ENCODE measurements around the gene ZMYND12. TPM values are rescaled to one million over a fixed set of nuclear protein-coding genes. Genes with fewer than 3 reads are reported as not detected.

The ZMYND12 gene
- total and polyA plus RNA-seq, 2 of the 4 experiments (the other 2 are of a cell fraction) = under 0.01 to 0.03 TPM

DNA sequence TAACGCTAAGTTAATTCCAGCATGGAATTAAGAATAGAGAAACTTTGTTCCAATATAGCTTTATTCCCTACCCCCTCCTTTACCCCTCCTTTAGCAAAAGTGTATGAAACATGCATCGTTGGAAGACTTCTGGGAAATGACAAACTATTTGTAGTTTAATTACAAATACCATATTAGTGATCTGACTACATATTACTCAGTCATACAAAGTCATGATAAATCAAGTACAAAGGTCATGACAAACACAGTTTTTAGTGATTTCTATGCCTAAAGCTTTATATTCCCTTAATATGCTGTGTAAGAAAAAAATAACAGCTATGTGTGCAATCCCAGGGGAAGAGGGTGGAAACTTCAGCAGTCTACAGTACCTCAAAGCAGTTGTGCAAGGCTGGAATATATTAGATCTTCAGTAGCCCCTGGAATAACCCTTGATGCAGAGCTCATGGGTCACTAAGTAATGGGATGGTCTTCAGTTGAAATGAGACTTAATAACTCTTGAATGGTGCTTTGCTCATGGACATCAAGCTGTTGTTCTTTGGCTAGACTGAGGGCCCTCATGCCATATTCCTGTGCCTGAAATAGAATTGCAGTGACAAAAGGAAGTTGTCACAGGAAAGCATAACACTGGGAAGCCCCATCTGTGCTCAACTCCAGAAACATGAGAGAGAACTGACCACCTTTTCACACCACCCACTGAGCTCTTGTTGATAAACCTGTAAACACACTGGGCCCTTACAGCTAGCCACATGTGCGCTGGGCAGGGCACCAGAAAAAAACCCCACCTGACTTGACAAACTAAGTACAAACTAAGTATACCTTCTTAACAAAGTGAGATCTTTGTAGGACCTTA lies 25.3 kb downstream of the ZMYND12 start:
- Histone ChIP-seq H3K4me1 (ENCODE audit: control insufficient read depth, insufficient read depth, low read length) (no peaks in the 10 kb centered on the region), H2BK20ac (ENCODE audit: low read depth, low read length) (no peak overlapping the region), H3K4me2 (ENCODE audit: low read depth, low read length) (no peak overlapping the region), H3K14ac (replicated peaks; ENCODE audit: low read depth, low read length) (no peak overlapping the region), H3K79me1 (ENCODE audit: low read depth in 1 of 2, low read length in 2 of 2) (no peaks in the 10 kb centered on the region), H3K18ac (ENCODE audit: low read depth, low read length) (no peak overlapping the region), H4K8ac (ENCODE audit: low read depth in 2 of 2, low read length in 2 of 2) (no peak overlapping the region), H3K9ac (ENCODE audit: low read depth, low read length) (no peak overlapping the region), H3K23ac (ENCODE audit: low read depth, low read length) (no peak overlapping the region), H3K36me3 (ENCODE audit: control insufficient read depth, insufficient read depth, low read length) (no peaks in the 10 kb centered on the region), H3K4ac (ENCODE audit: low read depth, low read length) (no peak overlapping the region), H3K56ac (ENCODE audit: extremely low read depth, insufficient read depth, low read length) (no peak overlapping the region), H3K27me3 (ENCODE audit: control insufficient read depth, insufficient read depth, low read length) (peaks cover 7% of the 10 kb centered on the region), H4K5ac (ENCODE audit: low read depth, low read length) (no peak overlapping the region), H4K91ac (ENCODE audit: insufficient read depth, low read depth, low read length) (no peak overlapping the region), H3K9me3 (ENCODE audit: control insufficient read depth, insufficient read depth, low read length) (no peaks in the 10 kb centered on the region), H3K4me3 (ENCODE audit: insufficient read depth, low read depth, low read length) (no peak overlapping the region), H2AK9ac (replicated peaks; ENCODE audit: low read depth, low read length, poor library complexity) (no peak overlapping the region), H2BK5ac (ENCODE audit: low read depth, low read length, poor library complexity, severe bottlenecking) (no peak overlapping the region), H2BK120ac (ENCODE audit: low read depth, low read length) (no peak overlapping the region), H3K9me1 (ENCODE audit: insufficient read depth, low read length) (no peaks in the 10 kb centered on the region), H2AK5ac (ENCODE audit: low read depth, low read length) (no peak overlapping the region), H2AFZ (replicated peaks; ENCODE audit: low read length, poor library complexity) (no peak overlapping the region), H4K20me1 (ENCODE audit: insufficient read depth, low read length) (no peaks in the 10 kb centered on the region), H3K27ac (ENCODE audit: insufficient read depth, low read length) (no peak overlapping the region), H2BK15ac (ENCODE audit: low read depth, low read length) (no peak overlapping the region)
- DNase-seq (no peak), ATAC-seq (ENCODE audit: low read depth) (no peak)
- in situ Hi-C loops (cut with MboI; ENCODE audit: low sequenced_read_pairs) (no loop called here), dilution Hi-C loops (cut with HindIII; ENCODE audit: low sequenced_read_pairs, unreplicated experiment) (no loop called here), intact Hi-C loops (cut with micrococcal nuclease) (no loop called here)
- no CpG with 5 or more reads among the region's 3 CpGs for WGBS, 2 experiments (ENCODE audit: extremely low coverage in 2 of 2, insufficient read length in 1 of 2)
- BruUV-seq (replicated peaks) = no TSS peak
- ChIA-PET POLR2A (ENCODE audit: unreplicated experiment) (no interaction called here), CTCF (no interaction called here)
- no peak for TF ChIP-seq RFX5 (IDR thresholded peaks at IDR 0.05; ENCODE audit: low read depth, low read length)
- no peak for TF ChIP-seq MAZ (IDR thresholded peaks at IDR 0.05; ENCODE audit: borderline replicate concordance, low read depth, low read length)
- TF ChIP-seq, protein P1, sequence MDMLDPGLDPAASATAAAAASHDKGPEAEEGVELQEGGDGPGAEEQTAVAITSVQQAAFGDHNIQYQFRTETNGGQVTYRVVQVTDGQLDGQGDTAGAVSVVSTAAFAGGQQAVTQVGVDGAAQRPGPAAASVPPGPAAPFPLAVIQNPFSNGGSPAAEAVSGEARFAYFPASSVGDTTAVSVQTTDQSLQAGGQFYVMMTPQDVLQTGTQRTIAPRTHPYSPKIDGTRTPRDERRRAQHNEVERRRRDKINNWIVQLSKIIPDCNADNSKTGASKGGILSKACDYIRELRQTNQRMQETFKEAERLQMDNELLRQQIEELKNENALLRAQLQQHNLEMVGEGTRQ (IDR thresholded peaks at IDR 0.05; ENCODE audit: low read depth, low read length) = no peak
- no peak for TF ChIP-seq FOS (IDR thresholded peaks at IDR 0.05; ENCODE audit: low read depth, low read length)
- no peak for TF ChIP-seq RCOR1 (IDR thresholded peaks at IDR 0.05; ENCODE audit: insufficient replicate concordance, low read length)
- TF ChIP-seq CEBPB (IDR thresholded peaks at IDR 0.05; ENCODE audit: low read depth, low read length) = no peak
- TF ChIP-seq SMC3 (IDR thresholded peaks at IDR 0.05; ENCODE audit: low read depth, low read length) = no peak
- no peak for TF ChIP-seq BHLHE40 (IDR thresholded peaks at IDR 0.05; ENCODE audit: low read depth, low read length)
- no peak for TF ChIP-seq POLR2A (IDR thresholded peaks at IDR 0.05; ENCODE audit: low read depth, low read length)
- TF ChIP-seq, protein P2, sequence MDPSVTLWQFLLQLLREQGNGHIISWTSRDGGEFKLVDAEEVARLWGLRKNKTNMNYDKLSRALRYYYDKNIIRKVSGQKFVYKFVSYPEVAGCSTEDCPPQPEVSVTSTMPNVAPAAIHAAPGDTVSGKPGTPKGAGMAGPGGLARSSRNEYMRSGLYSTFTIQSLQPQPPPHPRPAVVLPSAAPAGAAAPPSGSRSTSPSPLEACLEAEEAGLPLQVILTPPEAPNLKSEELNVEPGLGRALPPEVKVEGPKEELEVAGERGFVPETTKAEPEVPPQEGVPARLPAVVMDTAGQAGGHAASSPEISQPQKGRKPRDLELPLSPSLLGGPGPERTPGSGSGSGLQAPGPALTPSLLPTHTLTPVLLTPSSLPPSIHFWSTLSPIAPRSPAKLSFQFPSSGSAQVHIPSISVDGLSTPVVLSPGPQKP (IDR thresholded peaks at IDR 0.05; ENCODE audit: borderline replicate concordance, low read depth, low read length) = no peak
- TF ChIP-seq, protein P3, sequence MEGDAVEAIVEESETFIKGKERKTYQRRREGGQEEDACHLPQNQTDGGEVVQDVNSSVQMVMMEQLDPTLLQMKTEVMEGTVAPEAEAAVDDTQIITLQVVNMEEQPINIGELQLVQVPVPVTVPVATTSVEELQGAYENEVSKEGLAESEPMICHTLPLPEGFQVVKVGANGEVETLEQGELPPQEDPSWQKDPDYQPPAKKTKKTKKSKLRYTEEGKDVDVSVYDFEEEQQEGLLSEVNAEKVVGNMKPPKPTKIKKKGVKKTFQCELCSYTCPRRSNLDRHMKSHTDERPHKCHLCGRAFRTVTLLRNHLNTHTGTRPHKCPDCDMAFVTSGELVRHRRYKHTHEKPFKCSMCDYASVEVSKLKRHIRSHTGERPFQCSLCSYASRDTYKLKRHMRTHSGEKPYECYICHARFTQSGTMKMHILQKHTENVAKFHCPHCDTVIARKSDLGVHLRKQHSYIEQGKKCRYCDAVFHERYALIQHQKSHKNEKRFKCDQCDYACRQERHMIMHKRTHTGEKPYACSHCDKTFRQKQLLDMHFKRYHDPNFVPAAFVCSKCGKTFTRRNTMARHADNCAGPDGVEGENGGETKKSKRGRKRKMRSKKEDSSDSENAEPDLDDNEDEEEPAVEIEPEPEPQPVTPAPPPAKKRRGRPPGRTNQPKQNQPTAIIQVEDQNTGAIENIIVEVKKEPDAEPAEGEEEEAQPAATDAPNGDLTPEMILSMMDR (conservative IDR thresholded peaks at IDR 0.05; ENCODE audit: low read depth, low read length) = no peak
- no peak for TF ChIP-seq MAFK (IDR thresholded peaks at IDR 0.05; ENCODE audit: low read depth, low read length)
- no peak for TF ChIP-seq RAD21 (IDR thresholded peaks at IDR 0.05; ENCODE audit: low read length)
- TF ChIP-seq MXI1 (IDR thresholded peaks at IDR 0.05; ENCODE audit: borderline replicate concordance, low read depth, low read length) = no peak
- TF ChIP-seq NFE2L2 (IDR thresholded peaks at IDR 0.05; ENCODE audit: low read depth, low read length) = no peak
- TF ChIP-seq CHD1 (IDR thresholded peaks at IDR 0.05; ENCODE audit: low read depth, low read length) = no peak

Data from IMR-90 (cell line).